B cell (primary cell): ENCODE results near the gene BAHCC1. TPM values are rescaled to one million over a fixed set of nuclear protein-coding genes. Genes with fewer than 3 reads are reported as not detected.

Experiments used
- ATAC-seq: fragments of 200-7000 bp; cut with Tn5 transposase; one replicate; pipeline ENCODE4 v1.10.0; 2021; ENCODE audit warnings: low read depth, mild to moderate bottlenecking, moderate number of reproducible peaks, moderate library complexity
- CTCF ChIA-PET: fragments of 350-600 bp; sonication (Branson Sonifier 250); formaldehyde crosslinking; loops from one replicate; lab custom pipeline; 2021; ENCODE audit warnings: antibody characterized with exemption, inconsistent platforms; lab: Charles Lee
- POLR2A ChIA-PET: fragments of 350-600 bp; sonication (Branson Sonifier 250); formaldehyde crosslinking; loops from one replicate; lab custom pipeline; 2021; ENCODE audit warnings: antibody characterized with exemption; lab: Charles Lee
- DNase-seq: peaks from one replicate; pipeline ENCODE4 v3.0.0; 2013
- H2AFZ ChIP-seq: 2 replicates; pipeline ENCODE4 v1.6.1; 2012; ENCODE audit warnings: mild to moderate bottlenecking, low read depth, low read length; ENCODE audit not compliant: insufficient read depth, poor library complexity, severe bottlenecking
- H3K27ac ChIP-seq, 2 donors: 1 replicate in 1 of 2; 2 replicates in 1 of 2; pipeline ENCODE4 v1.5.1; 2012 to 2013; ENCODE audit warnings: low read length in 2 of 2, mild to moderate bottlenecking in 2 of 2, moderate library complexity in 1 of 2
- H3K27me3 ChIP-seq, 4 experiments: fragments of 200-600 bp in 1 of 4; sonication (generic) in 1 of 4; replicated peaks in 1 of 4; 1 replicate in 2 of 4; 2 replicates in 2 of 4; pipeline versions ENCODE4 v1.6.1 to v1.7.0; 2013 to 2016; ENCODE audit warnings: low read length in 3 of 4, mild to moderate bottlenecking in 2 of 4, mixed read lengths in 1 of 4, moderate library complexity in 1 of 4; ENCODE audit not compliant: insufficient read depth in 4 of 4, control insufficient read depth in 3 of 4; ENCODE audit errors: control extremely low read depth in 1 of 4
- H3K36me3 ChIP-seq, 2 experiments: replicated peaks in 1 of 2; 1 replicate in 1 of 2; 2 replicates in 1 of 2; pipeline versions ENCODE4 v1.6.1 to v1.7.1; 2013; ENCODE audit warnings: low read length in 1 of 2; ENCODE audit not compliant: insufficient read depth in 2 of 2, control insufficient read depth in 1 of 2; ENCODE audit errors: control extremely low read depth in 1 of 2, extremely low read depth in 1 of 2
- H3K4me1 ChIP-seq, 2 donors: fragments of 200-600 bp in 1 of 2; sonication (generic) in 1 of 2; 1 replicate in 1 of 2; 2 replicates in 1 of 2; pipeline versions ENCODE4 v1.5.1 to v1.6.1; 2013 to 2017; ENCODE audit warnings: low read length in 2 of 2; ENCODE audit not compliant: control insufficient read depth in 2 of 2, insufficient read depth in 2 of 2
- H3K4me2 ChIP-seq: replicated peaks from 2 replicates; pipeline ENCODE3; 2012; ENCODE audit warnings: mild to moderate bottlenecking, low read depth, low read length; ENCODE audit not compliant: poor library complexity, severe bottlenecking
- H3K4me3 ChIP-seq, 5 experiments: fragments of 200-600 bp in 1 of 5; sonication (generic) in 1 of 5; 1 replicate in 3 of 5; 2 replicates in 2 of 5; pipeline versions ENCODE4 v1.5.1 to v1.7.0; 2011 to 2016; ENCODE audit warnings: low read length in 4 of 5, mild to moderate bottlenecking in 4 of 5, low read depth in 2 of 5, control low read depth in 1 of 5, moderate library complexity in 1 of 5; ENCODE audit not compliant: insufficient read depth in 1 of 5; ENCODE audit errors: control extremely low read depth in 1 of 5, extremely low read depth in 1 of 5
- H3K79me2 ChIP-seq: fragments of 200-600 bp; sonication (generic); one replicate; pipeline ENCODE4 v1.6.0; 2016; ENCODE audit warnings: low read length; ENCODE audit not compliant: control insufficient read depth, insufficient read depth
- H3K9ac ChIP-seq: fragments of 200-600 bp; sonication (generic); 2 replicates; pipeline ENCODE4 v1.6.1; 2017; ENCODE audit warnings: mild to moderate bottlenecking, low read length, moderate library complexity
- H3K9me3 ChIP-seq, 3 donors: one replicate each; pipeline versions ENCODE4 v1.6.1 to v1.7.1; 2013; ENCODE audit warnings: low read length in 2 of 3; ENCODE audit not compliant: control insufficient read depth in 2 of 3, insufficient read depth in 1 of 3; ENCODE audit errors: control extremely low read depth in 1 of 3
- H4K20me1 ChIP-seq: 2 replicates; pipeline ENCODE4 v1.6.0; 2012; ENCODE audit warnings: mild to moderate bottlenecking, low read length; ENCODE audit not compliant: insufficient read depth, control insufficient read depth, poor library complexity, severe bottlenecking
- H3K27ac Mint-ChIP-seq: one replicate; pipeline ENCODE4 v1.8.0; 2021; ENCODE audit warnings: mixed read lengths
- H3K27me3 Mint-ChIP-seq: one replicate; pipeline ENCODE4 v1.8.0; 2021; ENCODE audit warnings: mixed read lengths
- H3K4me1 Mint-ChIP-seq: one replicate; pipeline ENCODE4 v1.8.0; 2021; ENCODE audit warnings: mixed read lengths
- H3K4me3 Mint-ChIP-seq: one replicate; pipeline ENCODE4 v1.8.0; 2021; ENCODE audit warnings: mixed read lengths
- H3K9me3 Mint-ChIP-seq: one replicate; pipeline ENCODE4 v1.8.0; 2022; ENCODE audit warnings: mixed read lengths; ENCODE audit not compliant: insufficient read depth
- CTCF ChIP-seq: fragments of 200-600 bp; IDR thresholded peaks from one replicate; pipeline ENCODE4 v1.8.0; 2022; ENCODE audit warnings: antibody characterized with exemption, mild to moderate bottlenecking
- EZH2 ChIP-seq: IDR thresholded peaks from 2 replicates; pipeline ENCODE4 v1.6.1; 2012; ENCODE audit warnings: borderline replicate concordance, low read depth, mild to moderate bottlenecking, moderate library complexity, low read length; ENCODE audit not compliant: insufficient read depth, poor library complexity, severe bottlenecking
- WGBS: methylation state at CpG from one replicate; pipeline ENCODE4 v1.1.5; 2013; ENCODE audit warnings: missing lambda C conversion rate; ENCODE audit not compliant: insufficient coverage; 5-methylcytosine and 5-hydroxymethylcytosine counted together
- intact Hi-C: fragments of 100-400 bp; cut with micrococcal nuclease; formaldehyde crosslinking; loops from one replicate; pipeline ENCODE4 v1.10.0; 2022
- polyA plus RNA-seq: library from polyadenylated mRNA; depleted of rRNA; stranded (reverse); fragments of >200 nt; gene quantifications from 2 replicates; pipeline ENCODE4 v1.2.3, GENCODE V29; 2012
- total RNA-seq, 2 donors: library from RNA; stranded (reverse); fragments of 120-200 nt in 1 of 2; gene quantifications; 1 replicate in 1 of 2; 2 replicates in 1 of 2; pipeline versions ENCODE4 v1.2.3 to v1.2.4, GENCODE V29; 2013 to 2022

Gene BAHCC1
- total and polyA plus RNA-seq, 2 donors (not counting 1 experiment from before 2014, with no cell fraction given) = 0.12 to 0.48 TPM

- no peaks in the 10 kb centered on the region for H3K9me3 Mint-ChIP-seq
- intact Hi-C loops = no loop called here
- no peak overlapping the region for H3K4me3 ChIP-seq
- H3K4me3 Mint-ChIP-seq = no peak overlapping the region
- no peak for TF ChIP-seq CTCF
- no peak for TF ChIP-seq EZH2
- no peak overlapping the region for H3K27ac ChIP-seq
- H3K36me3 ChIP-seq = no peaks in the 10 kb centered on the region
- H3K27me3 ChIP-seq = no peaks in the 10 kb centered on the region
- ChIA-PET CTCF (no interaction called here), POLR2A (no interaction called here)
- no peak for DNase-seq
- no peaks in the 10 kb centered on the region for H4K20me1 ChIP-seq
- no peak for ATAC-seq
- H3K27me3 Mint-ChIP-seq = no peaks in the 10 kb centered on the region
- no peak overlapping the region for H3K9ac ChIP-seq
- no peak overlapping the region for H3K27ac Mint-ChIP-seq
- no peaks in the 10 kb centered on the region for H3K9me3 ChIP-seq
- H3K4me1 Mint-ChIP-seq = no peaks in the 10 kb centered on the region
- H3K79me2 ChIP-seq = no peaks in the 10 kb centered on the region
- no peak overlapping the region for H2AFZ ChIP-seq
- no peaks in the 10 kb centered on the region for H3K4me1 ChIP-seq
- 84% methylated on average over 11 of the region's 12 CpGs for WGBS
- no peak overlapping the region for H3K4me2 ChIP-seq
Measured at GRCh38 chr17:81502471-81503017, 107.3 kb downstream of the BAHCC1 start.

- peaks cover under 1 to 2% of the 10 kb centered on the region in 2 donors for H3K4me1 ChIP-seq
- peaks cover 0 to under 1% of the 10 kb centered on the region in 2 experiments for H3K36me3 ChIP-seq
- H3K4me3 ChIP-seq = no peak overlapping the region
- H3K9ac ChIP-seq = no peak overlapping the region
- POLR2A ChIA-PET = interaction anchor here (0.5 kb wide), 1 partner anchor 94 kb away, joined by 4 read pairs; no protein-coding TSS in a partner anchor
- H3K4me2 ChIP-seq = no peak overlapping the region
- no peak overlapping the region for H3K27ac ChIP-seq
- no peak overlapping the region for H2AFZ ChIP-seq
- H3K27me3 Mint-ChIP-seq = no peaks in the 10 kb centered on the region
- H3K9me3 ChIP-seq = no peaks in the 10 kb centered on the region
- TF ChIP-seq EZH2 (no peak), CTCF (no peak)
- H3K4me3 Mint-ChIP-seq = no peak overlapping the region
- H3K27ac Mint-ChIP-seq = no peak overlapping the region
- no peak for ATAC-seq
- CTCF ChIA-PET = no interaction called here
- H3K79me2 ChIP-seq = no peaks in the 10 kb centered on the region
- intact Hi-C loops = no loop called here
- peaks cover 4% of the 10 kb centered on the region for H3K4me1 Mint-ChIP-seq
- no peaks in the 10 kb centered on the region for H3K27me3 ChIP-seq
- H4K20me1 ChIP-seq = peaks cover 4% of the 10 kb centered on the region
- no peaks in the 10 kb centered on the region for H3K9me3 Mint-ChIP-seq
- no peak for DNase-seq
Measured at GRCh38 chr17:81503619-81504018, 108.4 kb downstream of the BAHCC1 start.
